ENCODE measurements around the gene DENND1A.
A peak's percentile ranks its signal among the peaks of the same experiment; 100 is the strongest.

The DENND1A gene

GRCh38 chr9:123684393-123685149, 245.4 kb downstream of the DENND1A start:
- DNase-seq (ENCODE audit: low read depth), result peak; percentile 45

DNA sequence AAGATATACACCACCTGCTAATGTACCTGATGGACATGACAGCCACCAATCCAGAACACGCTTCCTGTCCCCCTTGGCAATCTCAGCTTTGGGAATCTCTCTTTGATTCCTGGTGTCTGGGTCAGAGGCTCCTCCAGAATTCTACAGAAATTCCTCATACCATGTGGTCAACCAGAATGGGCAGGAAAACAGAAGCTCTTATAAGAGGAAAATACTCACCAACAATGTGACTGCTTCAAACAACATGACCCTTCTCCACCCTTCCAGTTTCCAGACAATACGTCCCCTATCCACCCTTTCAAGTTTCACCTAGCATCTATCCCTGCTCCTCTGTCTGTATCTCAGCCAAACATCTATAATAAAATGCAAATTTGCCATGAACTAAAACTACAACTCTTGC, 247.2 kb downstream of the DENND1A start:
- DNase-seq (ENCODE audit: low read depth), result no peak

GRCh38 chr9:123680352-123680751, 249.6 kb downstream of the DENND1A start:
- DNase-seq (ENCODE audit: low read depth), result no peak

- no peak for DNase-seq (ENCODE audit: low read depth)
Measured at GRCh38 chr9:123679330-123679987, 250.5 kb downstream of the DENND1A start.

GRCh38 chr9:123678878-123679329, 251.0 kb downstream of the DENND1A start:
- peak; percentile 49 for DNase-seq (ENCODE audit: low read depth)

DNA sequence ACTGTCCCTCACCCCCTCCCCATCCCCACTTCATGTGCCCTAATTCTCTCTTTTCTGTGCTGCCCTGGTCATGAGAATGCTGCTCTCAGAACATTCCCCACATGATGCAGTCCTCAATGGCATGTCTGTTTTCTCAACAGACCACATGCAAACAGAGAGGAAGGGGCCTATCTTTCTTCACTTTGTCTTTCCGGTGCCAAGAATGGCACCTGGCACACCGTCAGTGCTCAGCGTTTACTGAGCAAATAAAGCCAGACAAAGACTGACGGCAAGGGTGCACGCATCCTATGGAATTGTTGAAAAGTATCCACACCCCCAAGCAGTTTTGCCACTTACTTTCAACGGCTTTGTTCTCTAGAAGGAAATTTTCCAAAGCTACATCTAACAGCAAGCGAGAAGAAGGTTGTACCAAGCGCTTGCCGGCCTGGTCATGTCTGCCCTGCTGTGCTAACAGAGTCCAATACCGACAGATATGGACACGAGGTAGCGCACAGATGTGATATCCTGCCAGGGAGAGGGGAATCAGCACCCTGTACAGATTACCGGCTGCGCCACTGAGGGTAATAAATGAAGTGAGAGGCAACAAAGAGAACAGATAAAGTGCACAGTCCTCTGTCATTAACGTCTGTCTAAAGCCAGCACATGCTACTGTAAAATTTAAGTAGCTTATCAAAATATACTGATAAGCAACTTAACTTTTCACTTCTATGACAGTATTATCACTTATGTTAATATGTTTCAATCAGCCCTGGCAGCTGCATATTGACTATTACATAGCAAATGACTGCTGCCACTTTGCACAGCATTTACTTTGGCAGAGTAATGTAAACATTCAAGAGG, 251.7 kb downstream of the DENND1A start:
- DNase-seq (ENCODE audit: low read depth), result peak; percentile 27

DNA sequence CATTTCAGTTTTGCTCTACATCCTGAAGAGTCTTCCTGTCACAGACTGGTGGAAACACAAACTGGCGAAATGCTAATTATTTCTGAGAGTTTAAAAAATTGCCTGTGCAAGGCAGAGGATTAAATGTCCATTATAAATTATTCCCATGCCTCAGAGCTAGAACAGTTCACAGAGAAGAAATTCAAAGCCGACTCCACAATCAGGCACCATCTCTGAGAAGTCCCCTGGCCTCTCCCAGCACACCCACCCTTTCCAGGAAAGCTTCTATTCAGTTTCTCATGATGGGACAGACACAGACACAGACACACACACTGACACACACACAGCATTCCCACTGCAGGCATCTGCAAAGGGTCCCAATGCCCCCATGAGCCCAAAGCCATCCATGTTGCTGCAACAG, 253.1 kb downstream of the DENND1A start:
- DNase-seq (ENCODE audit: low read depth), result no peak

DNA sequence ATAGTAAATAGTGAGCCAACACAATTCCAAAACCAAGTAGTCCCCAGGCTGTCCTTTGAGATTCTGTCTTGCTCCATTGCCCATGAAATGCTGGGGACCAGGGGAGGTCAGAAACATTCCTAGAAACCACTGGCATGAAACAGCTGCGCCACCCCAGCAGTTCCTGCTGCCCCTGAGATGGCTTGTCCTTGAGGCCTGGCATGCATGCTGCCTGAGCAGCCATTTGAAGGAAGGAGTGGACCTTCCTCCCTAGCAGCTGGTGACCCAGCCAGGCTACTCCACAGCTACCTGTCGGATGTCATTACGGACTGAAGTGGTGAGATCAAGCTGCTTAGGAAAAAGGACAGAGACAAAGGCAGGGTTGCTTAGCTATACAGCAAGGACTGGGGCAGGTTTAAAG, 260.6 kb downstream of the DENND1A start:
- DNase-seq (ENCODE audit: low read depth), result no peak

GRCh38 chr9:123663529-123663928, 266.4 kb downstream of the DENND1A start:
- DNase-seq (ENCODE audit: low read depth), result no peak

GRCh38 chr9:123662057-123662776, 267.7 kb downstream of the DENND1A start:
- no peak for DNase-seq (ENCODE audit: low read depth)

- no peak for DNase-seq (ENCODE audit: low read depth)
Measured at GRCh38 chr9:123660691-123661466, 269.0 kb downstream of the DENND1A start.

GRCh38 chr9:123659358-123659757, 270.6 kb downstream of the DENND1A start:
- no peak for DNase-seq (ENCODE audit: low read depth)

GRCh38 chr9:123658792-123659191, 271.1 kb downstream of the DENND1A start:
- peak; percentile 39 for DNase-seq (ENCODE audit: low read depth)

DNA sequence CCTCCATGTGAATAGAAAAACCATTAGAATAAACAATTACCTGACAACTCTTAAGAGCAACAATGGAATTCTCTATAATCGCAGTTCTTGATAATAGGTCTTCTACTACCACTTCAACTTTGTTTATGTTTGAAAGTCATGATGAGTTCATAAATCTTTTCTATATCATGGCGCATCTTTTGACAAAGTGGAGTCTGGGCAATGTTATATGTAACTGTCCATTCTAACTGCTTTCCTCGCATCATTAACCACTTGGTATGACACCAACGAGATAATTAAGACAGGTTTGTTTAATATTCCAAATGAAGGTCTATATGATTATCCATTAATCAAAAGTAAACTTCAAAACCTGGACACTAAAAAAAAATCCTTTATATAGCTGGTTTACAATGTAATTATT, 272.0 kb downstream of the DENND1A start:
- DNase-seq (ENCODE audit: low read depth), result no peak

DNA sequence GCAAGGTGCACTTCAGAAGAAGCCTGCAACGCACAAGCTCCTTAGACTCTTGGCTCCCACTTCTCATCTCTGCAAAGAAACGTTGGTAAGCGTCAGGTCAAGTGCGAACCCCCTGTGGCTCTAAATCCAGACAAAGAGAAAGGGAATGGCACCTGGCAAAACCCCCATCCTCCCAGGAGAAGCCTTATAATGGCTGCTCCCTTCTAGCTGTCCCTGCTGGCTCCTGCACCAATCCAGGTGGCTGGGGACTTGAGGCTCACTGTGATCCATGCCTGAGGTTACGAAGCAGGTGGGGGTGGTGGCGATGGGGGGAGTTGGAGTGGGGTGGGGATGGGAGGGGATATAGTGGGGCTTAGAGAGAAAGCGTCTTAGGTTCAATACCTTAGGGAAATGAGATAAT, 272.8 kb downstream of the DENND1A start:
- no peak for DNase-seq (ENCODE audit: low read depth)

DNA sequence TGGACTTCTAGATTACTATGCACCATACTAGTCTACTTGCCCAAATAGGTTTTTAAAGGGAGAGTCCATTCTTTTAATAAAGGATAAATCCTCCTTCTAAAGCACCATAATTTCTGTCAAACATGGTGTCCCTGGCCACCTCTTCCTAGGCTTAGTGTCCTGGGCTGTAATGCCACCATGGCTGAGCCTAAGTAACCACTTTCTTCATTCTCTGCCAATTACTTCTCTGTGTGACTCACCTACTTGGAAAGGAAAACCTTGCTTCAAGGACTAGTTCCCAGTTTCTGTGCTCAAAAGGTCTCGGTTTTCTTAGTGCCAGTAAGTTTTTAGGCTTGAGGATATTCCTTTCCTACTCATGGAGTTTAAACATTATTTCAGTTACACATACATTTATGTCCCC, 273.4 kb downstream of the DENND1A start:
- DNase-seq (ENCODE audit: low read depth), result peak; percentile 42

GRCh38 chr9:123655681-123656423, 274.1 kb downstream of the DENND1A start:
- DNase-seq (ENCODE audit: low read depth), result peak; percentile 63

DNA sequence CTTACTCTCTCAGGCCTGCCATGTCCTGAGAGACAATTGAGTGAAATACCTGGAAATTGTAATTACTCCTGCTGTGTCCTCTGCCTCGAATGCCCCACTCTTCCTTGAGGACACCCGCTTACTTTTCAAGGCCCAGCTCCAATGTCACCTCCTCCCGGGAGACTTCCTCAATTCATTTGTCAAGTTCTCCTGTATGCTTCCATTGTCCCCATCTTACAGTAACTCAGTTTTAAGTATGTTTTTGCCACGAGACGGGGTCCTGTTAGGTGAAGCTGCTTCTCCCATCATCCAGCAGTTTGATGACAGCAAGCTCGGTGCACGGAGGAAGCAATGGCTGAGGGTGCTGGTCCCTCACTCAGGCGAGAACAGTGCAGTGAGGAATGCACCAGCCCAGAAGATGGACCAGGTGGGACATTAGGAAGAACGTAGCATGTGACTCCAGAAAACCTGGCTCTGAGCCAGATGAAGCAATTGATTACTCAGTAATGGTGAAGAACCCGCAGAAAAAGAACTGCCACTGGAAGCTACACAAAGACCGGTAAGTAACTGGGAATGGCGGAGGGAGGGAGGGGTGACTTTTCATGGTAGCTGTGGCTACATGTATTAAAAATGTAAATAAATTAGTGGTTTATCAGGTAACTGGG, 274.8 kb downstream of the DENND1A start:
- DNase-seq (ENCODE audit: low read depth), result no peak

DNA sequence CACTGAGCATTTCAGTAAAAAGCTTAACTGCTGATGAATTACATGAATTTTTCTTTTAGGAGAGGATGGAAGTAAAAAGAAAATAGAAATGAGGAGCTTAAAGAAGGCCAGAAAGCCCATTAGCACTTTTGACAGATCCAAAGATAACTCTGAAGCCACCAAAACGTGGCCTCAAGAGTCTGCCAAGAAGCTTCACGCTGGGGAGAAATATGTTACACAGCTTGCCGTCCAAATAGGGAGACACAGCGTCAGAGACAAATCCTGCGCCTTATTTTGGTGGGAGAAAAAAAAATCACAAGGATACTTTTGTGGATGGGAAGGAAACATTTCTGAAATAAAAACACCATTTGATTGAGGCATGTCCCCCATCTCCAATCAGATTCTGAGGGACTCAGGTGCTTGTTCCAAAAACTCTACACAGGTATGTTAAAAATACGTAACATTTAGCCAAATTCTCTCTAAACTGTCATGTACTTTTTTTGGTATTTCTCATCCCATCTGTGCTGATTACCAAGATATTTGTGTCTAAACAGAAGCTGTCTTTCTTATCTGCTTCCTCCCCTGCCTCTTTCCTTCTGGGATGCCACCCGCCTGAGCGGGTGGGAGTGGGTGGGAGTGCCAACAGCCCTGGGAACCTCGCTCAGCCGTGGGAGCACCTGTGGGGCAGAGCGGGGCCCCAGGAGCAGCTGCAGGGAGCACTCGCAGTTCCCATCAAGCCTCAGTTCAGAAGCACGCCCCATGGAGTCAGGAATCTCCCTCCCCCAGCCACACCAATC, 275.5 kb downstream of the DENND1A start:
- DNase-seq (ENCODE audit: low read depth), result no peak

All from amniotic epithelial cell (primary cell).